RPMI8226 (cell line): ENCODE results near the gene ATP13A2.
"Not testable (repeated sequence)": the region's sequence is repeated elsewhere in the genome, so short reads cannot be mapped to it uniquely, and the experiment has no call there.

Experiments used
- DNase-seq: peaks from one replicate; pipeline ENCODE4 v3.0.0-alpha.2; 2015

Gene ATP13A2

DNA sequence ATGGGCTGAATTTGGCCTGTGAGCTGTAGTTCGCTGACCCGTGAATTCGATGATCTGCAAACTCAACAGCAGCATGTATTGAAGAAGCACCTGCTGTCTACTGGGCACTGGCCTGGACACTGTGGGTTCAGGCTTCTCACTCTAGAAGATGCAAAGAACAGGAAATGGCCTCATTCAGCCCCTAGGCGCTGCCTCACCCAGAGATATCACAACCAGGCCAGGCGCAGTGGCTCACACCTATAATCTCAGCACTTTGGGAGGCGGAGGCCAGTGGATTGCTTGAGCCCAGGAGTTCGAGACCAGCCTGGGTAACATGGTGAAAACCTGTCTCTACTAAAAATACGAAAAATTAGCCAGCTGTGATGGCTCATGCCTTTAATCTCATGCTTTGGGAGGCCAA, 55.0 kb downstream of the ATP13A2 start:
- no peak for DNase-seq

DNA sequence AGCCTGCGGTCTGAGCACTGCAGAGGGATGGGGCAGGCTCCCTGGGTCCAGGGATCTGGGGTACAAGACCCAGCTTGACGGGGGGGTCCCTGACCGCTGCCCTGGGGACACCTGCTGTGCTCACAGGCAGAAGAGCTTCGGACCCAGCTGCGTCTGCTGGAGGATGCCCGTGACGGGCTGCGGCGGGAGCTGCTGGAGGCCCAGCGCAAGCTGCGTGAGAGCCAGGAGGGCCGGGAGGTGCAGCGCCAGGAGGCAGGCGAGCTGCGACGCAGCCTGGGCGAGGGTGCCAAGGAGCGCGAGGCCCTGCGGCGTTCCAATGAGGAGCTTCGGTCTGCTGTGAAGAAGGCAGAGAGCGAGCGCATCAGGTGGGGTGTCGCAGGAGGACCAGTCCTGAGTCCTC, 56.5 kb downstream of the ATP13A2 start:
- DNase-seq = no peak

DNA sequence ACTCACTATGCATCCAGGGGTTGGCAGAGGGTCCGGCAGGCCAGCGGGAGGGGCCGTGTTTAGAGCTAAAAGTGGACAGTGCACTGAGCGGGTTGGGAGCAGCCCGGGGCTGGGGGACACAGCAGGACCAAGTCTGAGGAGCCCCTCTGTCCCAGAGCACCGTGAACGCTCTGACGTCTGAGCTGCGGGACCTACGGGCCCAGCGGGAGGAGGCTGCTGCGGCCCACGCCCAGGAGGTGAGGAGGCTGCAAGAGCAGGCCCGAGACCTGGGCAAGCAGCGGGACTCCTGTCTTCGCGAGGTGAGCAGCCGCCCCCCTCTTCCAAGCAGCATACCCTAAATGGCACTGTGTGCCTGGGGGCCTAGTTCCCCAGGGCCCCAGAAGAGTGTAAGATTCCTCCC, 57.1 kb downstream of the ATP13A2 start:
- DNase-seq = no peak

DNA sequence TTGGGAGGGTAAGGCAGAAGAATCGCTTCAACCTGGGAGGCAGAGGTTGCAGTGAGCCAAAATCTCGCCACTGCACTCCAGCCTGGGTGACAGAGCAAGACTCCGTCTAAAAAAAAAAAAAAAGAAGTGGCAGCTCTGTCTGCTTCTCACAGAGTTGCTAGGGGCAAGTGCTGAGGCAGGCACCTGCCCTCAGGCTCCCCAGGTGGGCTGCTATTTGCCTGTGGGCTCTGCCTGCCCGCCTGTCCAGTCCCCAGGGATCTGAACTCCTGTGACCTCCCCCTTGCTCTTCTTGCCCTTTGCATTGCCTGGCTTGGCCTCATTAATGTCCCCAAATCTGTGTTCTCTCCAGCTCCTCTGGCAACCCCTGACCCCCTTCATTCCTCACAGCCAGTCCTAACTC, 59.4 kb downstream of the ATP13A2 start:
- not testable (repeated sequence) for DNase-seq

DNA sequence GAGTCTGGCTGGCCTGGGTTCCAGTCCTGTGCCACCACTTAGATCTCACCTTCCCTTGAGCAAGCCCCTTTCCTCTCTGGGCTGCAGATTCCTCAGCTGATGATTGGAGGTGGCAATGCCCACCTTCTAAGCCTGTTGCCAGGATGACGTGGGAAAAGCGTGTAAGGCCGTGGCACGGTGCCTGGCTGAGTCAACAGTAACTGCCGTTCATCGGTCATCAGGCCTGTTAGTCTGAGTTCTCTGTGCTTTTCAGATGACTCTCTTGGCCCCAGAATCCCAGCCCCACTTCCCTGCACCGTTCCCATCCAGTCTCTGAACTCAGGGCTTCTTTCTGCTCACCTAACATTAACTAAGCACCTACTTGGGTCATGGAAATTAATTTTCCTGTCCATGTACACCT, 62.7 kb downstream of the ATP13A2 start:
- not testable (repeated sequence) for DNase-seq

DNA sequence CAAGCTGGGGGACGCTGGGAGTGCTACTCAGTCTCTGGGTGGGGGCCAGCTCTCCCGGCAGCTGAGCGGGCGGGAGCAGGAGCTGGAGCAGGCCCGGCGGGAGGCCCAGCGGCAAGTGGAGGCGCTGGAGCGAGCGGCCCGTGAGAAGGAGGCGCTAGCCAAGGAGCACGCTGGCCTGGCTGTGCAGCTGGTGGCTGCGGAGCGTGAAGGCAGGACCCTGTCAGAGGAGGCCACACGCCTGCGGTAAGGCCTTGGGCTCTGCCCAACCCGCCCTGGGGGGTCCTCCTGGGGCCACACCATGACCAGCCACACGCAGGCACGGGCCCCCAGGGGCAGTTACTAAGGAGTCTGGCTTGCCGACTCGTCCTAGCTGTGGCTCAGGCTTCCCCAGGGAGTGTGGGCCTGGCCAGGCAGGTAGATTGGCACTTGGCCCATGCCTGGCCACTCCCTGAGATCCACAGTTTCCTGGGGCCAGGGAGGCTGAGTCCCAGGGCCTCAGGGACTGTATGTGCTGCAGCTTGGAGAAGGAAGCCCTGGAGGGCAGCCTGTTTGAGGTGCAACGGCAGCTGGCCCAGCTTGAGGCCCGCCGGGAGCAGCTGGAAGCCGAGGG, 63.3 kb downstream of the ATP13A2 start:
- not testable (repeated sequence) for DNase-seq

DNA sequence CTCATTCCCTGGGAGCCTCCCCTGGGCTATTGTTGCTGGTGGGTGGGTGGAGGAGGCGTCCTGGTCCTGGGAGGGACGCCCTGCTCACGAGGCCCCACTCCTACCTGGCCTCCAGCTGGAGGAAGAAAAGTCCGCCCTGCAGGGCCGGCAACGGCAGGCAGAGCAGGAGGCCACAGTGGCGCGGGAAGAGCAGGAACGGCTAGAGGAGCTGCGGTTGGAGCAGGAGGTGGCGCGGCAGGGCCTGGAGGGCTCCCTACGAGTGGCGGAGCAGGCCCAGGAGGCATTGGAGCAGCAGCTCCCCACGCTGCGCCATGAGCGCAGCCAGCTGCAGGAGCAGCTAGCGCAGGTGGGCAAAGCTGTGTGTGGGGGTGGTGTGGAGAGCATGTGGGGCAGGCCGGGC, 65.1 kb downstream of the ATP13A2 start:
- no peak for DNase-seq

DNA sequence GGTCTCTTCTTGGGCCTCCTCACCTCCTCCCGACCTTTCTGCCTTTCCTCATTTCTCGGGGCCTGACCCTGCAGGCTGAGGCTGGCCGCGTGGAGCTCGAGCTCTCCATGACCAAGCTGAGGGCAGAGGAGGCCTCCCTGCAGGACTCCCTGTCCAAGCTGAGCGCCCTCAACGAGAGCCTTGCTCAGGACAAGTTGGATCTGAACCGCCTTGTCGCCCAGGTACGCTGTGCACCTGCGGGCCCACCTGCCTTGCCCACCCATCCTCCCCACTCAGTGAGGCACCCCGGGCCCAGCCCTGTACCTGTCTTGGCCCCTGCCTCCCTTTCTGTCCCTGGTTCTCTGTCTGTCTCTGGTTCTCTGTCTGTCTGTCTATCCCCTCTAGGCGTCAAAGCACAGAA, 65.5 kb downstream of the ATP13A2 start:
- not testable (repeated sequence) for DNase-seq

DNA sequence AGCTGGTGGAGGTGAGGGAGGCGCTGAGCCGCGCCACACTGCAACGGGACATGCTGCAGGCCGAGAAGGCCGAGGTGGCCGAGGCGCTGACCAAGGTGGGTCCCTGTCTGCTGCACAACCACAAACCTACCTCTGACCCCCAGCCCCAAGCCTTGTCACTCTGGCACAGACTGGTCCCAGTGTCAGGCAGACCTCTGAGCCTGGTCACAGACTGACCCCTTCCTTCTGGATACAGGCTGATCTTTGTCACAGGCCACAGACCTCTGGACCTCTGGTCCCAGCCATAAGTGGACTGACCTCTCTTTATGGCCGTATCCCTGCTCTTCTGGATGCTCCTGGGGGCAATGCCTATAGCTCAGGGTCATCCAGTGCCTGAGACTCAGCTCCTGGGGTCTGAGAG, 66.2 kb downstream of the ATP13A2 start:
- not testable (repeated sequence) for DNase-seq

DNA sequence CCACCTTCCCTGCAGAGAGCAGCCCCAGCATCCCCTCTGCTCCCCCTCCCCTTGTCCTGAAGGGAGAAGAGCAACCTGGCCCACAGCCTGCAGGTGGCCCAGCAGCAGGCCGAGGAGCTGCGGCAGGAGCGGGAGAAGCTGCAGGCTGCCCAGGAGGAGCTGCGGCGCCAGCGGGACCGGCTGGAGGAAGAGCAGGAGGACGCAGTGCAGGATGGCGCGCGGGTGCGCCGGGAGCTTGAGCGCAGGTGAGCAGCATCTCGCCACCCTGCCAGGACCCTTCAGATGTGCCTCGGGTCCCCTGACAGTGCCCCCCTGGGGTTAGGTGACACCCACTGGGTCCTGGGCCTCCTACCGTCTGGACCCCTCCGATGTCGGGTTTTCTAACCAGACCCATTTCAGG, 67.7 kb downstream of the ATP13A2 start:
- DNase-seq = no peak

DNA sequence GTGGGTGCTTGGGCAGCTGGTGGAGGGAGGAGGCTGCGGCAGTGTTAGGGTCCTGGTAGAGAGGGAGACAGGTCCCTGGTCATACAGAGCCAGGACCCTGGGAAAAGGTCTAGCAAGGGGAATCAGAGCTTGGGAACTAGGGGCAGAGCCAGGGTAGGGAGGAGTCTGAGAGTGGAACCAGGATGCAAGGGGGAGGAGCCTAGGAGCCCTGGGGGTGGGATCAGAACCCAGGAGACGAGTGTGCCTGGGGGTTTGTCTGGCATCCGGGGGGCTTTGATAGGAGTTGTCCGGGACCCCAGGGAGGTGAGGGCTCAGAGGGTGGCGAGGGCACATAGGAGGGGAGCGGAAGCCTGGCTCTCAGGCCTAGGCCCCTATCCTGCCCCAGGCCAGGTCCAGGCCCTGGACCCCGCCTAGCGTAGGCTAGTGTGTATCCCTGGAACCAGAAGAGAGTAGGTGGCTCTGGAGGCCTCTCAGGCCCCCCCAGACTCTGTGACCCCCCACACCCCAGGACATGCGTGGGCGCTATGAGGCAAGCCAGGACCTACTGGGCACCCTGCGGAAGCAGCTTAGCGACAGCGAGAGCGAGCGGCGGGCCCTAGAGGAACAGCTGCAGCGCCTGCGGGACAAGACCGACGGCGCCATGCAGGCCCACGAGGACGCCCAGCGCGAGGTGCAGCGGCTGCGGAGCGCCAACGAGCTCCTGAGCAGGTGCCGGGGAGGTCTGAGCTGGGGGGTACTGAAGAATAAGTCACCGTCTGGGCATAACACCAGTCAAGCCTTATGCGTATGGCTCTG, 72.1 kb downstream of the ATP13A2 start:
- DNase-seq = not testable (repeated sequence)

DNA sequence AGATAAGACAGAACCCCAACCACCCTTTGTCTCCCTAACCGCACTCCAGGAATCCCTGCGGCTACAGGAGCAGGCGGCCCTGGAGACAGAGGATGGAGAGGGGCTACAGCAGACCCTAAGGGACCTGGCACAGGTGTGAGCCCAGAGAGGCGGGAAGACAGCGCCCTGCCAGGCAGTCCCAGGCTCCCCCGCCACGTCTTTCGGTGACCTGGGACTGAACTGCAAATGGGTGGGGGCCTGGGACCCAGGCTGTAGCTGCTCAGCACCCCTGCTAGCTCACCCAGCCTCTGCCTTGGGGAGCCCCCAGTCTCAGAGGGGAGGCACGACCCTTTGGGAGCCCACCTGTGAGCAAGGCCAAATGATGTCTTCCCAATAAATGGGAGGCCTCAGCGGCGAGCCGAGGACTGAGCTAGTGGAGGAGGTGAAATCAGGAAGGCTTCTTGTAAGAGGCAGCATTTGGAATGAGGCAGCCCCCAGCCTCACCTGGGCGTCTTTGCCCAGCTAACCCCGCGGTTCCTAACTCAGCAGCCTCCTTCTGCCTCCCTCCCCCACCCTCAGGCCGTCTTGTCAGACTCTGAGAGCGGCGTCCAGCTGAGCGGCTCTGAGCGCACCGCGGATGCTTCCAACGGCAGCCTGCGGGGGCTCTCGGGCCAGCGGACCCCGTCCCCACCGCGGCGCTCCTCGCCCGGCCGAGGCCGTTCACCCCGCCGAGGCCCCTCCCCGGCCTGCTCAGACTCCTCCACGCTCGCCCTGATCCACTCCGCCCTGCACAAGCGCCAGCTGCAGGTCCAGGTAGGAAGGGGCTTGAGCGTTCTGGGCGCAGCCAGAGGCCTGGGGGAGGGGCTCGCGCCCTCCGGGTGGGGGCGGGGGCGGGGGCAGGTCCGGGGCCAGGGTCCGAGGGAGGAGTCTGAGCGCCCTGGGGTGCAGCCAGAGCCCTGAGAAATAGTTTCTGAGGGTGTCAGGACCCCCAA, 73.1 kb downstream of the ATP13A2 start:
- DNase-seq = no peak

DNA sequence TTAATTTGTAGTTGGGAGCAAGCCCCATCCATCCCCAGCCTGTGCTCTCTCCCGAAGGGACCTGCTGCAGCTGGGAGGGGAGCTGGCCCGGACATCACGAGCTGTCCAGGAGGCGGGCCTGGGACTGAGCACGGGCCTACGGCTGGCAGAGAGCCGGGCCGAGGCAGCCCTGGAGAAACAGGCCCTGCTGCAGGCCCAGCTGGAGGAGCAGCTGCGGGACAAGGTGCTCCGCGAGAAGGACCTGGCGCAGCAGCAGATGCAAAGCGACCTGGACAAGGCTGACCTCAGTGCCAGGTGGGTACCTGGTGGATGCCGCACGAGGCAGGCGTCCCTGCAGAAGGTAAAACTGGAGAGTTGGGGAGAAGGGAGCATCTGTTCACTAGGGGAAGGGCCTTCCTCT, 75.1 kb downstream of the ATP13A2 start:
- not testable (repeated sequence) for DNase-seq
